ENCODE measurements around the gene ADARB2.

Gene ADARB2

DNA sequence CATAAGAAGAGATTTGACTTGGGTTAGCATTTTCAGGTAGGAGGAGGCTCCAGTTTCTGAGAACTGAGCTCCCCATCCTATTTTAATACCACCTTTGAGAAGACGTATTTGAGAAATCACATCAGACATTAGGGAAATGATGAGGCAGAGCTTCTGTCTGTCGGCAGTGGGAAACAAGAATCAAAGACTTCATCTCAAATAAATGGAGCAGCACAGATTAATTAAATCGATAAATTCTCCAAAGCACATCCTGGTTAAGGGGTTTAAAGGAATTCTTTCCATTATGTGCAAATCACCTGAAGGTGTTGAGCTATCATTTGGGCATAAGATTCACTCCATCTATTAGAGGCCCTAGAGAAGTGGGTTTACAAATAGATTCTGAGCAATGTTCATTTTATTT is 7.6 kb downstream of the ADARB2 start:
- Histone ChIP-seq H3K9me3 (no peaks in the 10 kb centered on the region), H3K4me1 (no peaks in the 10 kb centered on the region), H3K27me3 (ENCODE audit: low read depth) (no peaks in the 10 kb centered on the region), H3K4me3 (no peak overlapping the region), H3K36me3 (replicated peaks) (no peaks in the 10 kb centered on the region)
- DNase-seq (ENCODE audit: low spot score in 2 of 2), result no peak
- in situ Hi-C loops (cut with MboI; ENCODE audit: low sequenced_read_pairs), result no loop called here

DNA sequence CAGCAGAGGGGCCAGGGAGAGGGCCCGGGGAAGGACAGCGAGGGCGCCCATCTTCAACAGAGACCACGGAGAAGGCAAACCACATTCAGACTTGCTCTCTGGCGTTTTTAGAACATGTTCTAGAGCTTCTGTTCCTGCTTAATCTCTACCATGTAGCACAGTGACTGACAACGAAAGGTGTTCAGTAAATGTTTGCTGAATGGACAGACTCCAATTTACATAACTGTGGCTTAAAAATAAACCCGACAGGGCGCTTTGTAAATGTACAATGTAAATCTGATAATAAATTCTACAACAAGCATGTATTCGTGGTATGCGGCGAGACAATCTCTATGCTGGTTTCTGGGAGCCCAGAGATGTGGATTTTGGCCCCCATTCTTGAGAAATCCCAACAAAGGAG is 10.5 kb downstream of the ADARB2 start:
- in situ Hi-C loops (cut with MboI; ENCODE audit: low sequenced_read_pairs), result no loop called here

DNA sequence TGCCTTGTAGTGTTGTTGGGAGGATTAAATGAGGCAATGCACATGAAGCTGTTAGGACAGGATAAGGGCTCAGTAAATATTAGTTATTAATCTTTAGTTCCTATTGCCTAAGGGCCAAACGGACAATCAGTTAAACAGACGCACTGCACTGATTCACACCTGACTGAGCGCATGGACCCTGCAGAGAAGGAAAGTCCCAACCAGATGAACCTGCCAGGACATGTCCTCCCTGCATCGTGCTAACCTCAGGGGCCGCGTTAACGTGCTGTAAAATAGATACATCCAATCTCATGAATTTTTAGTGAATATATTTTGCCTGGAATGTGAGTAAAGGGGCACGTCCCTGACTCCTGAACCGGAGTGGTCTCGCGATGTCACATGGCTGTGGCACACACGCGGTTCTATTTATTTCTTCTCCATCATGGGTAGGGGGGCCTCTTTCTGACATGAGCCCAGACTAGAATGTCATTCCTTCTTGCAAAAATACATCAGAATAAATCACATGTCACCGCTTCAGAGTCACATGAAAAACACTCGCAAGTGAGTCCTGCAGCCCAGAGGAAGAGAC is 12.3 kb downstream of the ADARB2 start:
- in situ Hi-C loops (cut with MboI; ENCODE audit: low sequenced_read_pairs), result no loop called here

More for the DNA sequence above, 10.5 kb downstream of the ADARB2 start:
- Histone ChIP-seq H3K4me1 (no peaks in the 10 kb centered on the region), H3K9me3 (no peaks in the 10 kb centered on the region), H3K4me3 (no peak overlapping the region), H3K36me3 (replicated peaks) (no peaks in the 10 kb centered on the region), H3K27me3 (ENCODE audit: low read depth) (no peaks in the 10 kb centered on the region)
- no peak for DNase-seq (ENCODE audit: low spot score in 2 of 2)

DNA sequence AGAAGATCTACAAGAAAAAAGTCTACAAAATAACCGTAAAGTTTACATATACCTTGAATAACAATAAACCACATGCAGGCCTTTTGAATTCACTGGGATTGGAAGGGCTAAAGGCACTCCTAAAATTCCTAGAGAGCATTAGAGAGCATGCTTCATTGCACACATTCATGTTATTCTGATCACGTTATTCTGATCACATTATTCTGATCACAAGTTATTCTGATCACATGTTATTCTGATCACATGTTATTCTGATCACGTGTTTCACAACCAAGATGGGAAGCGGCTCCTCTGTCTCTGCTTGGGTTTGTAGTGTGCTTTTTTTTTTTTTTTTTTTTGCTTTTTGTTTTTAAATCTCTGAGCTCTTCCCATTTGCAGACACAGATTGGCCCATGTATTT is 20.5 kb downstream of the ADARB2 start:
- Histone ChIP-seq H3K36me3 (replicated peaks) (no peaks in the 10 kb centered on the region), H3K4me3 (no peak overlapping the region), H3K9me3 (no peaks in the 10 kb centered on the region), H3K4me1 (no peaks in the 10 kb centered on the region), H3K27me3 (ENCODE audit: low read depth) (no peaks in the 10 kb centered on the region)
- in situ Hi-C loops (cut with MboI; ENCODE audit: low sequenced_read_pairs), result no loop called here
- DNase-seq (ENCODE audit: low spot score in 2 of 2), result no peak

More for the DNA sequence above, 12.3 kb downstream of the ADARB2 start:
- H3K36me3 ChIP-seq (replicated peaks), result no peaks in the 10 kb centered on the region
- H3K4me1 ChIP-seq, result no peaks in the 10 kb centered on the region
- H3K27me3 ChIP-seq (ENCODE audit: low read depth), result no peaks in the 10 kb centered on the region
- H3K4me3 ChIP-seq, result no peak overlapping the region
- no peaks in the 10 kb centered on the region for H3K9me3 ChIP-seq
- DNase-seq (ENCODE audit: low spot score in 2 of 2), result no peak

DNA sequence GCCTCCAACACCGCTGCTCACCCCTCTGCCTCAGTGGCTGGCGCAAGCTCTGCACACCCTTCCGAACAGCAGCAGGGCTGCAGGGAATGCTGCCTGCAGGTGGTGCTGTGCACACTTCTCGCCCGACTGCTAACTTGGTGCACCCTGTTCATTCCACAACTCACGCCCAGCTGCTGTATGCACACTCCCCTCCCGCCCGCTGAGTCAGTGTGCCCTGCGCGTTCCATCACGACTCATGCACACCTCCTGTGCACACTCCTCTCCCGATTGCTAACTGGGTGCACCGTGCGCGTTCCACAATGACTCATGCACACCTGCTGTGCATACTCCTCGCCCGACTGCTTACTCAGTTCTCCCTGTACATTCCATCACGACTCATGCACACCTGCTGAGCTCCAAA is 21.5 kb downstream of the ADARB2 start:
- H3K36me3 ChIP-seq (replicated peaks), result no peaks in the 10 kb centered on the region
- DNase-seq (ENCODE audit: low spot score in 2 of 2), result no peak
- H3K4me1 ChIP-seq, result no peaks in the 10 kb centered on the region
- H3K9me3 ChIP-seq, result no peaks in the 10 kb centered on the region
- no peak overlapping the region for H3K4me3 ChIP-seq
- in situ Hi-C loops (cut with MboI; ENCODE audit: low sequenced_read_pairs), result no loop called here
- H3K27me3 ChIP-seq (ENCODE audit: low read depth), result no peaks in the 10 kb centered on the region

DNA sequence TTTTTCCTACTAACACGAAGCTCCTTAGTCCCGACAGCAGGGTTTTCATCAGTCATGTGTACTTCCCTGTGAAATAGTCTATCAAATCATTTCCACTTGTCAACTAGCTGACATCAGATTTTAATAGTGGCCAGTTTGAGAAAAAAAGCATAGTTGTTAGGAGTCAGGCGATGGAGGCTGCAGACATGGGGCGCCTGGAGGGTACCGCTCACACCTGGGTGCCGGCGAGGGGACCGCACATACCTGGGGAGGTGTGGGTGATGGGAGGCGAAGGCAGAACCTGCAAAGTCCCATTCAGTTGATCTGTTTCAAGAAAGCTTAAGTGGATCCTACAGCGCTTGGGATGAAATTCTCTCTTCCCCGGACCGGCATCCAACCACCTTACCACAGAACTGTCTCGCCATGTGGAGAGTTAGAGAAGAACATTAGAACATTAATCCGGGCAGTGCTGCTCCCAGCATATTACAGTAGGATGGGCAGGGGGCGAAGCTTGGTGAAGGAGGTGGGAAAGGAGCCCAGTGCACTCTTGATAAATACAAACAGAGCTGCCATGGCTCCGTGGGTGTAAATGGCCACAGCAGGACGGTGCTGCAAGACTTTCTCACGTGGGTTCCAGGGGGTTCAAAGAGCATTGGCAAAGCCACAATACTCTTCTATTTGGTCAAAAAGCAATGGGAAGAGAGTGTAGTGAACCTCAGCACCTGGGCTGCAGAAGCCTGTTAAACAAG is 24.2 kb downstream of the ADARB2 start:
- no peaks in the 10 kb centered on the region for H3K27me3 ChIP-seq (ENCODE audit: low read depth)
- no peak for DNase-seq (ENCODE audit: low spot score in 2 of 2)
- no peaks in the 10 kb centered on the region for H3K9me3 ChIP-seq
- no peaks in the 10 kb centered on the region for H3K36me3 ChIP-seq (replicated peaks)
- no peak overlapping the region for H3K4me3 ChIP-seq
- in situ Hi-C loops (cut with MboI; ENCODE audit: low sequenced_read_pairs), result no loop called here
- H3K4me1 ChIP-seq, result no peaks in the 10 kb centered on the region

DNA sequence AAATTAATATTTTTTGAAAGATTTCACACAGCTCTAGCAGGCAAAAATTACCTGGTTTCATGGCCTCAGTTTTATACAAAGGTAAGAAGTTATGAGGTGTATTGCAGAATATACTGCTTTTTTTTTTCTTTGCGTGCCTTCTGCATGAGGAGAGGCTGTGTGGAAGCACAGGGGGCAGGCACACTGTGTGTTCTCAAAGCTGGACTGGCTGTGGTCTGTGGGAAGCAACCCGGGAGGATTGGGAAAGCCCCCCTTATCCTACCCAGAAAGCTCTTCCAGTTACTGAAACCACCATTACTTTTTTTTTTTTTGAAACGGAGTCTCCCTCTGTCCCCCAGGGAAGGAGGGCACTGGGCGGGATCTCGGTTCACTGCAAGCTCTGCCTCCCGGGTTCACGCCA is 25.0 kb downstream of the ADARB2 start:
- in situ Hi-C loops (cut with MboI; ENCODE audit: low sequenced_read_pairs), result no loop called here
- Histone ChIP-seq H3K27me3 (ENCODE audit: low read depth) (no peaks in the 10 kb centered on the region), H3K4me1 (no peaks in the 10 kb centered on the region), H3K36me3 (replicated peaks) (no peaks in the 10 kb centered on the region), H3K4me3 (no peak overlapping the region), H3K9me3 (no peaks in the 10 kb centered on the region)
- DNase-seq (ENCODE audit: low spot score in 2 of 2), result no peak

DNA sequence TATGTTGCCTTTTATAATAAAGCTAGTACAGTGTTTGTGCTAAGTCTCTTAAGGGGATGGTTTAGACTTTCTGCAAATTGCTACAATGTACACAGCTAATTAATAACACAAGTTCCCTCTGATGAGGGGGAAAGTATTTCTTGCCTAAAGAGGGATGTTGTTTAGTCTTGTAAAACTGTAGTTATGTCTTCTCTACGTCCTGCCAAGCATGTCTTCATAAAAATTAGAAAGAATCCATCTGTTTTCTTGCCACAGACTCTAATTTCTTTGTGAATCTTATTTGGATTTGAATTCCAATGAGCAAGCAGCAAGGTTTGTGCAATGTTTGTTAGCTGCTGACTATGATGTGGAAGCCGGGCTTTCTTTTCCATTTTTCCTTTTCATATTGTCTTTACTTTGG is 28.2 kb downstream of the ADARB2 start:
- H3K9me3 ChIP-seq, result no peaks in the 10 kb centered on the region
- no peaks in the 10 kb centered on the region for H3K36me3 ChIP-seq (replicated peaks)
- in situ Hi-C loops (cut with MboI; ENCODE audit: low sequenced_read_pairs), result no loop called here
- no peaks in the 10 kb centered on the region for H3K27me3 ChIP-seq (ENCODE audit: low read depth)
- no peaks in the 10 kb centered on the region for H3K4me1 ChIP-seq
- no peak overlapping the region for H3K4me3 ChIP-seq
- DNase-seq (ENCODE audit: low spot score in 2 of 2), result no peak

DNA sequence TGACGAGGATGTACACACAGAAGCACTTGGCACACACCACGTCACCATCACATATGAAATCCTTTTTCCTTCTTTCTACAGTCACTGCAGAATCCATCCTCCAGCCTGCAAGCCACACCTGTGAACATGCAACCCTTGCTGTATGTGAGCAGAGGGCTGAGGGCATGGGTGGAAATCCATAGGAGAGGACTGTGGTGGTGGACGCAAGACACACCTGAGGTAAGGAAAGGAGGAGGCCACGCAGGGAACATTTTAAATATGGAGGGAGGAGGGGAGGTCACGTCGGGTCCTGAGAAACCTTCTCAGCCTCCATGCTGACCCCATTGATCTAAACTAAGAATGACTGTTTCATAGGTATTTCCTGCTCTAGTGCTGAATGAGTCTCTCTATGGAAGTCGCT is 28.6 kb downstream of the ADARB2 start:
- H3K27me3 ChIP-seq (ENCODE audit: low read depth), result no peaks in the 10 kb centered on the region
- no peak overlapping the region for H3K4me3 ChIP-seq
- no peaks in the 10 kb centered on the region for H3K4me1 ChIP-seq
- no peak for DNase-seq (ENCODE audit: low spot score in 2 of 2)
- H3K9me3 ChIP-seq, result no peaks in the 10 kb centered on the region
- no peaks in the 10 kb centered on the region for H3K36me3 ChIP-seq (replicated peaks)
- in situ Hi-C loops (cut with MboI; ENCODE audit: low sequenced_read_pairs), result no loop called here

DNA sequence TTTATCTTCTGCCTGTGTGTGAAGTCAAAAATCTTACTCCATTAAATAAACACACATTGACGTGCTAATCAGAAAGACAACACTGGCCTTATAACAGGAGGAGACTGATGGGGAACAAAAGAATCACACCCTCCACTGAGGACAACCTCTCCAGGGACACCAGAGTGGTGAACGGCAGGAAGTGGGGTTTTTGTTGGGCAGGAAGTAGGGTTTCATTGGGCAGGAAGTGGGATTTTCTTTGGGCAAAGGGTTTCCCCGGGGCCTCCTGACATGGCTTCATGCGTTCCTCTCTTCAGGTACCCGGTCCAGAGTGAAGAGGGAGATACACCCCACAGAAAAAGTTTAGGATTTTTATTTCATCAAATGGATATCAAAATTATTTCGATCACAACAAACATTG is 30.6 kb downstream of the ADARB2 start:
- H3K27me3 ChIP-seq (ENCODE audit: low read depth), result no peaks in the 10 kb centered on the region
- no peak for DNase-seq (ENCODE audit: low spot score in 2 of 2)
- no peaks in the 10 kb centered on the region for H3K9me3 ChIP-seq
- in situ Hi-C loops (cut with MboI; ENCODE audit: low sequenced_read_pairs), result no loop called here
- no peaks in the 10 kb centered on the region for H3K36me3 ChIP-seq (replicated peaks)
- no peaks in the 10 kb centered on the region for H3K4me1 ChIP-seq
- H3K4me3 ChIP-seq, result no peak overlapping the region

DNA sequence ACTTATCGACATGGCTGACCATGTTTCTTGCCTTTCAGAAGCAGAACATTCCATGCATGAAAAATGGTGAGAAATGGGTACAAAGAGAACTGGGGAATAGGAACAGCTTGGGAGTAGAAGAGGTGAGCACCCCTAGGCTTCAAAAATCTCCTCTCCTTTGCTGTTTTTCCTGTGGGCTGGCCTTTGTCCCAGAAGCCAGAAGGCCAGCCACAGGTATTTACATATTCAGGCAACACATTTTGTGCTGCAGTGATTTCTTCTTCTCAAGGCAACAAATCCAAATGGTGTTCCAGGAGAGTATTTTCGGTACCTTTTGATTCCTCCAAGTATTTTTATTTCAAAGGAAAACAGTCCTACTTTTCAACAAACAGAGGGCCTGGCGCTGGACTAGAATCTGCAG is 31.1 kb downstream of the ADARB2 start:
- DNase-seq (ENCODE audit: low spot score in 2 of 2), result no peak
- no peaks in the 10 kb centered on the region for H3K27me3 ChIP-seq (ENCODE audit: low read depth)
- H3K9me3 ChIP-seq, result no peaks in the 10 kb centered on the region
- no peak overlapping the region for H3K4me3 ChIP-seq
- in situ Hi-C loops (cut with MboI; ENCODE audit: low sequenced_read_pairs), result no loop called here
- no peaks in the 10 kb centered on the region for H3K36me3 ChIP-seq (replicated peaks)
- H3K4me1 ChIP-seq, result no peaks in the 10 kb centered on the region

DNA sequence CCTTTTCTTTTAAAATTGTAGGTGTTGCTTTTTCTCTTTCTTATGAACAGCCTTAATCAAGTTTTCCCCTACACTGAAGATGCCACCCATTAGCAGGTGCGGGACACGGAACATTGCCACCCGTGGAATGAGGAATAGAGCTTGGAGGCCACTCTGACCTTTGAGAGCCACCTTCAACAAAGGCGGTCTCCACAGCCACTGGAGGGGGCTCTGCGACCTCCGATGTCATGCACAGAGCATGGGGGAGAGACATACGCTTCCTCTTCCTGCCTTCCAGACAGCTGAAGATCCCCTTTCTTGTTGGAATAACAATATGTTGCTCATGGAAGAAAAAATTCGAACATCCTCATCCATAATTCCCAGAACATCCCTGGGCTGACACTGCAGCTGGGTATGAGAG is 39.1 kb downstream of the ADARB2 start:
- Histone ChIP-seq H3K27me3 (ENCODE audit: low read depth) (no peaks in the 10 kb centered on the region), H3K9me3 (no peaks in the 10 kb centered on the region), H3K4me1 (no peaks in the 10 kb centered on the region), H3K4me3 (no peak overlapping the region), H3K36me3 (replicated peaks) (no peaks in the 10 kb centered on the region)
- in situ Hi-C loops (cut with MboI; ENCODE audit: low sequenced_read_pairs), result no loop called here
- DNase-seq (ENCODE audit: low spot score in 2 of 2), result no peak

DNA sequence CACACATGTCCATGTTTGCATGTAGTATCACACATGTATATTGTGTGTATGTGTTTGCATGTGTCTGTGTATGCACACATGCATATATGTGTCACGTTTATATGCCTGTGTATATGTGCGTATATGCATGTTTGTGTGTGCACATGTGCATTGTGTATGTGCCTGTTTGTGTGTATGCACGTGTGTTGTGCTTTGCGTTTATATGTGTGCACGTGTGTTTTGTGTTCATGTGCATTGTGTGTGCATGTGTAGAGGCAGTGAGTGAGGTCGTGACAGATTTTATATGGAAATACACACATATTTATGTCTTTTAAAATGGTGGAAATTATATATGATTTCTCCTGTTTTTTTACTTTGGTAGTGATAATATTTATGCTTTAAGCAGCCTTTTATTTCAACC is 41.2 kb downstream of the ADARB2 start:
- DNase-seq (ENCODE audit: low spot score in 2 of 2), result no peak
- H3K4me1 ChIP-seq, result no peaks in the 10 kb centered on the region
- H3K4me3 ChIP-seq, result no peak overlapping the region
- H3K27me3 ChIP-seq (ENCODE audit: low read depth), result no peaks in the 10 kb centered on the region
- in situ Hi-C loops (cut with MboI; ENCODE audit: low sequenced_read_pairs), result no loop called here
- H3K36me3 ChIP-seq (replicated peaks), result no peaks in the 10 kb centered on the region
- no peaks in the 10 kb centered on the region for H3K9me3 ChIP-seq

DNA sequence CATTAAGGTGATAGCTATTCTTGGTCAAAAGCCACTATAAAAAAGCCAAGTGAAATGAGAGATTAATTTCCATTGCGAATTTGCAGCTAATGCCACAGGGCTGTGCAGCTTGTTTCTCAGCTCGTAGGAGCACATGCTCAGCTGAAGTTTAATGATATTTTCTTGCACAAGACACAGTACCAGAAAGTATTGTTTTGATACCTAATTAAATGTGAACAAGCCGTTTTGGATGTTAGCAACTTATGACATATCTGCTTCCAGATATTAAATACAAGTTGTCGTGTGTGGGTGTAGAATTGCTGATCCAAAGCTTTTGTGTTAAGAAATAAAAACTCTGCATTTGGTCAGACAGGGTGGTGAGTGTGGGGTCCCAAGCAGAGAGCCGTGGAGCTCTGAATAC is 47.2 kb downstream of the ADARB2 start:
- H3K4me1 ChIP-seq, result no peaks in the 10 kb centered on the region
- no peaks in the 10 kb centered on the region for H3K9me3 ChIP-seq
- in situ Hi-C loops (cut with MboI; ENCODE audit: low sequenced_read_pairs), result no loop called here
- H3K4me3 ChIP-seq, result no peak overlapping the region
- no peak for DNase-seq (ENCODE audit: low spot score in 2 of 2)
- no peaks in the 10 kb centered on the region for H3K36me3 ChIP-seq (replicated peaks)
- no peaks in the 10 kb centered on the region for H3K27me3 ChIP-seq (ENCODE audit: low read depth)

DNA sequence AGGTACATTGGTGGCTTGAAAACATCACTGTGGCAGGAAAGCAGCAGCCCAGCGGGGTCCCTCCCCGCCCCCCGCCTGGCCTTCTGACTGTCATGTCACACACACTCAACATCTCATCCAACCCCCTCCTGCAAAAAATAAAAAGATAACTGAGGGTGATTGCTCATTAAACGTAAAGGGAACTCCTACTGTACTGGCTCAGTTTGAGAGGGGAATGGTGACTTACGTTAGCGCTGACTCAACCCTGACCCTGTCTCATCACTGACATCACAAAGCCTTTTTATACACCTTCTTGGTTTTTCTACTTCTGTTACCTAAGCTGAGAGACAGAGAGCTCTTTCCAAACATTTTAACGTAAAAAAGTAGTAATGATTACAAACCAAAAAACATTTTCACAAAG is 48.8 kb downstream of the ADARB2 start:
- in situ Hi-C loops (cut with MboI; ENCODE audit: low sequenced_read_pairs), result no loop called here
- Histone ChIP-seq H3K4me1 (no peaks in the 10 kb centered on the region), H3K4me3 (no peak overlapping the region), H3K36me3 (replicated peaks) (no peaks in the 10 kb centered on the region), H3K27me3 (ENCODE audit: low read depth) (no peaks in the 10 kb centered on the region), H3K9me3 (no peaks in the 10 kb centered on the region)
- DNase-seq (ENCODE audit: low spot score in 2 of 2), result no peak

Data from HAP-1 (cell line).